Cardiac muscle cell (in vitro differentiated cells and primary cell): ENCODE data around the gene TM9SF1. TPM values are rescaled to one million over a fixed set of nuclear protein-coding genes. Genes with fewer than 3 reads are reported as not detected.
"Not testable (repeated sequence)": the region's sequence is repeated elsewhere in the genome, so short reads cannot be mapped to it uniquely, and the experiment has no call there.

Experiments used
- DNase-seq, 2 donors: peaks; one replicate each; pipeline versions ENCODE4 v3.0.0 to v3.0.0-alpha.2; 2010 to 2017; ENCODE audit warnings: low read depth in 1 of 2, low spot score in 1 of 2
- H3K27ac ChIP-seq: fragments of 200-600 bp; sonication (generic); 2 replicates; pipeline ENCODE4 v1.5.1; 2016
- H3K27me3 ChIP-seq: fragments of 200-600 bp; sonication (generic); 2 replicates; pipeline ENCODE4 v1.6.0; 2016; ENCODE audit warnings: control low read depth
- H3K36me3 ChIP-seq: fragments of 200-600 bp; sonication (generic); 2 replicates; pipeline ENCODE4 v1.5.1; 2016; ENCODE audit warnings: control low read depth
- H3K4me1 ChIP-seq: fragments of 200-600 bp; sonication (generic); 2 replicates; pipeline ENCODE4 v1.8.1; 2017; ENCODE audit warnings: low read depth, mild to moderate bottlenecking, mixed run types
- H3K4me3 ChIP-seq: fragments of 200-600 bp; sonication (generic); 2 replicates; pipeline ENCODE4 v1.5.1; 2016; ENCODE audit warnings: mild to moderate bottlenecking
- H3K9me3 ChIP-seq: fragments of 200-600 bp; sonication (generic); 2 replicates; pipeline ENCODE4 v1.5.1; 2017; ENCODE audit warnings: low read depth, mild to moderate bottlenecking, control low read depth
- CTCF ChIP-seq: IDR thresholded peaks from 2 replicates; pipeline ENCODE4 v1.5.1; 2012; ENCODE audit warnings: low read depth, mild to moderate bottlenecking, low read length
- polyA plus RNA-seq: library from polyadenylated mRNA; unstranded; fragments of >200 nt; fragmentation: Nextera tagmentation; extraction: Ambion mirVana; gene quantifications from 2 replicates; pipeline ENCODE4 v1.2.1, GENCODE V29; 2016
- total RNA-seq: library from RNA; depleted of rRNA; stranded (reverse); fragments of >200 nt; gene quantifications from 2 replicates; pipeline ENCODE4 v1.2.3, GENCODE V29; 2016

Gene TM9SF1
- total and polyA plus RNA-seq, 2 experiments from 2014 or later: 40.2 to 65.3 TPM

GRCh38 chr14:24206260-24207103 lies 11.2 kb upstream of the TM9SF1 start:
- no peak for DNase-seq
- Histone ChIP-seq H3K36me3 (peaks cover 11% of the 10 kb centered on the region), H3K4me1 (no peaks in the 10 kb centered on the region), H3K27ac (no peak overlapping the region), H3K4me3 (no peak overlapping the region), H3K27me3 (no peaks in the 10 kb centered on the region), H3K9me3 (no peaks in the 10 kb centered on the region)
- TF ChIP-seq CTCF: no peak

GRCh38 chr14:24204163-24205146 lies 9.2 kb upstream of the TM9SF1 start:
- peaks cover 3% of the 10 kb centered on the region for H3K36me3 ChIP-seq
- H3K4me3 ChIP-seq: no peak overlapping the region
- TF ChIP-seq CTCF: no peak
- no peak for DNase-seq
- H3K4me1 ChIP-seq: no peaks in the 10 kb centered on the region
- no peaks in the 10 kb centered on the region for H3K9me3 ChIP-seq
- no peaks in the 10 kb centered on the region for H3K27me3 ChIP-seq
- no peak overlapping the region for H3K27ac ChIP-seq

DNA sequence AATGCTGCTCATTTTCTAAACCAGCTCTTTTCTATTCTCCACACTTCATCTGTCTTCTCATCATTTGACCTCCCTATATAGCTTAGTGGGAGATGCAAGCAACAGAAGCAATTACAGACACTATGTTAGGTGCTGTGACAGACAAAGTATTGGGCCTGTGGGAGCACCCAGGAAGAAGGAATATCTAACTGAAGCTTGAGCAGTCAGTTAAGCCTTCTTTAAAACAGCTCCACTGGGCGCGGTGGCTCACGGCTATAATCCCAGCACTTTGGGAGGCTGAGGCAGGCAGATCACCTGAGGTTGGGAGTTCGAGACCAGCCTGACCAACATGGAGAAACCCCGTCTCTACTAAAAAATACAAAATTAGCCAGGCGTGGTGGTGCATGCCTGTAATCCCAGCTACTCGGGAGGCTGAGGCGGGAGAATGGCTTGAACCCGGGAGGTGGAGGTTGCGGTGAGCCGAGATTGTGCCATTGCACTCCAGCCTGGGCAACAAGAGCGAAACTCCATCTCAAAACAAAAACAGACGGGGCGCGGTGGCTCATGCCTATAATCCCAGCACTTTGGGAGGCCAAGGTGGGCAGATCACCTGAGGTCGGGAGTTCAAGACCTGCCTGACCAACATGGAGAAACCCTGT lies 8.1 kb upstream of the TM9SF1 start:
- not testable (repeated sequence) for H3K4me3 ChIP-seq, DNase-seq, H3K9me3 ChIP-seq, H3K36me3 ChIP-seq, H3K27ac ChIP-seq, H3K27me3 ChIP-seq, H3K4me1 ChIP-seq

DNA sequence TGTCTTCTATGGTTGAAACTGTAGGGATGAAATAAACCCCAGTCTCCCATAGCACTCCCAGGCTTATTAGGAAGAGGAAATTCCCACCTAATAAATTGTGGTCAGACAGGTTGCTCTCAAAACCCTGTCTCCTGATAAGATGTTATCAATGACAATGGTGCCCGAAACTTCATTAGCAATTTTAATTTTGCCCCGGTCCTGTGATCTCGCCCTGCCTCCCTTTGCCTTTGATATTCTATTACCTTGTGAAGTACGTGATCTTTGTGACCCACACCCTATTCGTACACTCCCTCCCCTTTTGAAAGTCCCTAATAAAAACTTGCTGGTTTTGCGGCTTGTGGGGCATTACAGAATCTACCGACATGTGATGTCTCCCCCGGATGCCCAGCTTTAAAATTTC lies 7.3 kb upstream of the TM9SF1 start:
- not testable (repeated sequence) for H3K9me3 ChIP-seq, H3K36me3 ChIP-seq, H3K27ac ChIP-seq, H3K4me1 ChIP-seq, DNase-seq, H3K4me3 ChIP-seq, H3K27me3 ChIP-seq

GRCh38 chr14:24198814-24199524 lies 3.7 kb upstream of the TM9SF1 start:
- Histone ChIP-seq H3K4me3 (no peak overlapping the region), H3K9me3 (no peaks in the 10 kb centered on the region), H3K4me1 (peaks cover 4% of the 10 kb centered on the region), H3K36me3 (no peaks in the 10 kb centered on the region), H3K27me3 (no peaks in the 10 kb centered on the region), H3K27ac (no peak overlapping the region)
- DNase-seq: no peak
- no peak for TF ChIP-seq CTCF

DNA sequence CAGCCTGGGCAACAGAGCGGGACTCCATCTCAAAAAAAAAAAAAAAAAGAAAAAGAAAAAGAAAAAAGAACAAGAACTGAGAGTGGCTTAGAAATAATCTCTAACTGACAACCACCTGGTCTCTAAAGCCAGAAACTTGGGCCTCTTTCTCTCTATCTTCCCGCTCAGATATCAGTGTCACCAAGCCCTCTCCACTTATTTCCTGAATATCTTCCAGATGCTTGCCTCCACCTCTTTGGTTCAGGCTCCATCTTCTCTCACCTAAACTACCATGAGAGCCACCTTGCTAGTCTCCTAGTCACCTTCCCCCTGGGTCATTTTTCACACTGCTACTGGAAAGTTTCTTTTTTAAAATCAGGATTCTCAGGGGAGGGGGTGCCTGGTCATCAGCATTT lies 1.8 kb upstream of the TM9SF1 start:
- no peaks in the 10 kb centered on the region for H3K9me3 ChIP-seq
- no peak for DNase-seq
- H3K27me3 ChIP-seq: no peaks in the 10 kb centered on the region
- TF ChIP-seq CTCF: no peak
- peaks cover 6% of the 10 kb centered on the region for H3K36me3 ChIP-seq
- H3K4me3 ChIP-seq: no peak overlapping the region
- H3K27ac ChIP-seq: peak overlapping the region; percentile 98
- peaks cover 4% of the 10 kb centered on the region for H3K4me1 ChIP-seq
